ENCODE measurements around the gene MIER2.

GRCh38 chr19:329876-330275 is 14.7 kb downstream of the MIER2 start:
- TF ChIP-seq CTCF (IDR thresholded peaks at IDR 0.05; ENCODE audit: low read depth, low read length, poor library complexity, severe bottlenecking) (no peak), EZH2phosphoT487 (IDR thresholded peaks at IDR 0.05; ENCODE audit: borderline replicate concordance, low read length) (no peak)
